Liver (tissue), 9 donors: ENCODE measurements around the gene VWA5B1. TPM values are rescaled to one million over a fixed set of nuclear protein-coding genes. Genes with fewer than 3 reads are reported as not detected.

Experiments used
- DNase-seq: peaks from one replicate; pipeline ENCODE4 v3.0.0-alpha.2; 2017; ENCODE audit warnings: low spot score
- H3K27ac ChIP-seq, 2 donors: one replicate each; pipeline ENCODE4 v1.7.0; 2013; ENCODE audit warnings: inconsistent platforms in 2 of 2, low read length in 2 of 2, control low read depth in 1 of 2, low read depth in 1 of 2, mild to moderate bottlenecking in 1 of 2
- H3K27me3 ChIP-seq, 4 donors: one replicate each; pipeline versions ENCODE4 v1.6.1 to v1.7.0; 2013; ENCODE audit warnings: low read length in 3 of 4, inconsistent platforms in 1 of 4, mild to moderate bottlenecking in 1 of 4, moderate library complexity in 1 of 4; ENCODE audit not compliant: control insufficient read depth in 4 of 4, insufficient read depth in 4 of 4
- H3K36me3 ChIP-seq, 4 donors: one replicate each; pipeline versions ENCODE4 v1.6.1 to v1.7.0; 2013; ENCODE audit warnings: low read length in 3 of 4, mild to moderate bottlenecking in 3 of 4, low read depth in 1 of 4, moderate library complexity in 1 of 4; ENCODE audit not compliant: control insufficient read depth in 4 of 4, insufficient read depth in 3 of 4
- H3K4me1 ChIP-seq, 4 donors: one replicate each; pipeline versions ENCODE4 v1.6.1 to v1.7.0; 2013; ENCODE audit warnings: low read length in 3 of 4, mild to moderate bottlenecking in 3 of 4, moderate library complexity in 1 of 4; ENCODE audit not compliant: control insufficient read depth in 4 of 4, insufficient read depth in 4 of 4
- H3K4me3 ChIP-seq, 3 donors: one replicate each; pipeline versions ENCODE4 v1.6.1 to v1.7.0; 2013; ENCODE audit warnings: low read length in 3 of 3, control low read depth in 1 of 3, low read depth in 1 of 3, mild to moderate bottlenecking in 1 of 3
- H3K9ac ChIP-seq, 2 donors: one replicate each; pipeline ENCODE4 v1.7.0; 2013; ENCODE audit warnings: low read length in 2 of 2, mild to moderate bottlenecking in 2 of 2, moderate library complexity in 2 of 2, control low read depth in 1 of 2, low read depth in 1 of 2
- H3K9me3 ChIP-seq, 4 donors: one replicate each; pipeline versions ENCODE4 v1.6.1 to v1.7.0; 2013; ENCODE audit warnings: low read length in 3 of 4; ENCODE audit not compliant: control insufficient read depth in 4 of 4
- ATF3 ChIP-seq: IDR thresholded peaks from 2 replicates; pipeline ENCODE4 v1.6.1; 2016; ENCODE audit warnings: antibody characterized with exemption
- CTCF ChIP-seq: fragments of 150-350 bp; IDR thresholded peaks from 2 replicates; pipeline ENCODE4 v1.5.1; 2017; ENCODE audit warnings: improper control_type of control experiment, low read depth, low read length; ENCODE audit not compliant: missing input control
- FOXA1 ChIP-seq: IDR thresholded peaks from 2 replicates; pipeline ENCODE4 v1.6.1; 2016; ENCODE audit warnings: antibody characterized with exemption
- FOXA2 ChIP-seq: IDR thresholded peaks from 2 replicates; pipeline ENCODE4 v1.6.1; 2016; ENCODE audit warnings: antibody characterized with exemption
- GABPA ChIP-seq, 2 donors: IDR thresholded peaks in 1 of 2; conservative IDR thresholded peaks in 1 of 2; 2 replicates each; pipeline ENCODE4 v1.6.1; 2016; ENCODE audit warnings: antibody characterized with exemption in 2 of 2, mild to moderate bottlenecking in 1 of 2, moderate library complexity in 1 of 2
- HNF4A ChIP-seq, 2 donors: conservative IDR thresholded peaks; 2 replicates each; pipeline ENCODE4 v1.6.1; 2016; ENCODE audit warnings: antibody characterized with exemption in 2 of 2, mild to moderate bottlenecking in 2 of 2
- HNF4G ChIP-seq: IDR thresholded peaks from 2 replicates; pipeline ENCODE4 v1.6.1; 2016; ENCODE audit warnings: antibody characterized with exemption
- JUND ChIP-seq, 2 donors: IDR thresholded peaks; 2 replicates each; pipeline ENCODE4 v1.6.1; 2016; ENCODE audit warnings: antibody characterized with exemption in 2 of 2
- MAX ChIP-seq: IDR thresholded peaks from 2 replicates; pipeline ENCODE4 v1.6.1; 2016; ENCODE audit warnings: antibody characterized with exemption
- RAD21 ChIP-seq, 2 donors: IDR thresholded peaks; 2 replicates each; pipeline ENCODE4 v1.6.1; 2016; ENCODE audit warnings: antibody characterized with exemption in 2 of 2, mild to moderate bottlenecking in 2 of 2
- REST ChIP-seq: IDR thresholded peaks from 2 replicates; pipeline ENCODE4 v1.6.1; 2016; ENCODE audit warnings: antibody characterized with exemption, mild to moderate bottlenecking
- RXRA ChIP-seq, 2 donors: IDR thresholded peaks; 2 replicates each; pipeline ENCODE4 v1.6.1; 2017 to 2018; ENCODE audit warnings: antibody characterized with exemption in 2 of 2, mild to moderate bottlenecking in 1 of 2
- SP1 ChIP-seq: IDR thresholded peaks from 2 replicates; pipeline ENCODE4 v1.6.1; 2018; ENCODE audit warnings: antibody characterized with exemption, mild to moderate bottlenecking
- TAF1 ChIP-seq: conservative IDR thresholded peaks from 2 replicates; pipeline ENCODE4 v1.6.1; 2016; ENCODE audit warnings: antibody characterized with exemption, mild to moderate bottlenecking
- YY1 ChIP-seq: IDR thresholded peaks from 2 replicates; pipeline ENCODE4 v1.6.1; 2016; ENCODE audit warnings: antibody characterized with exemption, mild to moderate bottlenecking
- ZBTB33 ChIP-seq: IDR thresholded peaks from 2 replicates; pipeline ENCODE4 v1.6.1; 2016; ENCODE audit warnings: antibody characterized with exemption
- WGBS: extraction: QIAGEN DNeasy Blood & Tissue Kit; methylation state at CpG from one replicate; pipeline ENCODE4 v1.1.7; 2013; 5-methylcytosine and 5-hydroxymethylcytosine counted together
- polyA plus RNA-seq, 2 donors: library from polyadenylated mRNA; stranded (reverse) in 1 of 2; unstranded in 1 of 2; fragments of 200-250 nt in 1 of 2; fragments of >200 nt in 1 of 2; fragmentation: Nextera tagmentation in 1 of 2; extraction: Ambion mirVana in 1 of 2; gene quantifications; one replicate each; pipeline versions ENCODE4 v1.2.1 to v1.2.3, GENCODE V29; 2013 to 2015
- total RNA-seq, 2 donors: library from RNA; depleted of rRNA; stranded (reverse); fragments of >200 nt; gene quantifications; one replicate each; pipeline ENCODE4 v1.2.3, GENCODE V29; 2014
- donor health status: healthy.
- donor health status: healthy.
- donor health status: healthy.
- donor health status: healthy.
- donor health status: healthy.

The VWA5B1 gene
- total and polyA plus RNA-seq, 4 donors, result not detected

GRCh38 chr1:20373286-20373685 lies 82.6 kb downstream of the VWA5B1 start:
- Histone ChIP-seq H3K36me3 (no peaks in the 10 kb centered on the region), H3K27me3 (no peaks in the 10 kb centered on the region), H3K27ac (no peak overlapping the region), H3K4me1 (no peaks in the 10 kb centered on the region), H3K4me3 (no peak overlapping the region), H3K9ac (no peak overlapping the region), H3K9me3 (no peaks in the 10 kb centered on the region)
- 58% methylated on average over 8 of the region's 8 CpGs for WGBS
- no peak for TF ChIP-seq ATF3
- no peak for TF ChIP-seq MAX
- TF ChIP-seq GABPA (IDR thresholded peaks at IDR 0.05 in 1 of 2, conservative IDR thresholded peaks at IDR 0.05 in 1 of 2), result no peak
- TF ChIP-seq CTCF, result no peak
- TF ChIP-seq RXRA (IDR thresholded peaks at IDR 0.05), result no peak
- no peak for TF ChIP-seq REST
- no peak for TF ChIP-seq FOXA2
- no peak for TF ChIP-seq TAF1
- TF ChIP-seq FOXA1, result no peak
- no peak for TF ChIP-seq JUND (IDR thresholded peaks at IDR 0.05)
- no peak for DNase-seq

- Histone ChIP-seq H3K36me3 (no peaks in the 10 kb centered on the region), H3K9ac (no peak overlapping the region), H3K4me3 (no peak overlapping the region), H3K27me3 (no peaks in the 10 kb centered on the region), H3K27ac (no peak overlapping the region), H3K4me1 (no peaks in the 10 kb centered on the region), H3K9me3 (no peaks in the 10 kb centered on the region)
- no peak for DNase-seq
- TF ChIP-seq ATF3 (no peak), YY1 (no peak), TAF1 (no peak), HNF4A (conservative IDR thresholded peaks at IDR 0.05) (no peak), GABPA (IDR thresholded peaks at IDR 0.05 in 1 of 2, conservative IDR thresholded peaks at IDR 0.05 in 1 of 2) (no peak), REST (no peak), HNF4G (no peak), CTCF (no peak), SP1 (no peak), MAX (no peak), RAD21 (IDR thresholded peaks at IDR 0.05) (no peak), ZBTB33 (no peak)
- WGBS, result 74% methylated on average over 2 of the region's 2 CpGs
Observed at GRCh38 chr1:20373764-20374163, 83.1 kb downstream of the VWA5B1 start.
